ENCODE measurements around the gene ADD1.

The ADD1 gene

GRCh38 chr4:2834001-2834921 is 9.4 kb upstream of the ADD1 start:
- DNase-seq (ENCODE audit: low spot score), result no peak

GRCh38 chr4:2835978-2836377 is 7.7 kb upstream of the ADD1 start:
- DNase-seq (ENCODE audit: low spot score), result no peak

DNA sequence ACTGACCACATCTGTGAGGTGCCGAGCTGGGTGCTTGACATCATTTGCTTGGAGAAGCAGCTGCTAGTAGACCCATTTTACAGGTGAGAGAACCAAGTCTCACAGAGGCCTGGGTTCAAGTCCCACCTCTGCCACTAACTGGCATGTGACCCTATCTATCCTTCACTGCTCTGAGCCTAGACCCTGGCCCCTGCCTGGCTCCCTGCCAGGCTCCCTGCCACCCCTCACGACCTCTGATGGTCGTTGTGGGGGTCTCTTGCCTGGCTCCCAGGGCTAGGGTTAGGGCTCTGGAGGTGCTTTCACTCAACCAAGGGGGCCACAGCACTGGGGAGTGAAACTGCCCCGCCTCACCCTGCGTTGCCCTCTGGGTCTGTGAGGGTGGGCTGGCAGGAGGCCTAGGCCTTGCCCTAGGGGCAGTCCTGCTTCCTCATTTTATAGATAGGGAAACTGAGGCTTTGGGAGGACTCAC is 7.2 kb upstream of the ADD1 start:
- DNase-seq (ENCODE audit: low spot score), result no peak

DNA sequence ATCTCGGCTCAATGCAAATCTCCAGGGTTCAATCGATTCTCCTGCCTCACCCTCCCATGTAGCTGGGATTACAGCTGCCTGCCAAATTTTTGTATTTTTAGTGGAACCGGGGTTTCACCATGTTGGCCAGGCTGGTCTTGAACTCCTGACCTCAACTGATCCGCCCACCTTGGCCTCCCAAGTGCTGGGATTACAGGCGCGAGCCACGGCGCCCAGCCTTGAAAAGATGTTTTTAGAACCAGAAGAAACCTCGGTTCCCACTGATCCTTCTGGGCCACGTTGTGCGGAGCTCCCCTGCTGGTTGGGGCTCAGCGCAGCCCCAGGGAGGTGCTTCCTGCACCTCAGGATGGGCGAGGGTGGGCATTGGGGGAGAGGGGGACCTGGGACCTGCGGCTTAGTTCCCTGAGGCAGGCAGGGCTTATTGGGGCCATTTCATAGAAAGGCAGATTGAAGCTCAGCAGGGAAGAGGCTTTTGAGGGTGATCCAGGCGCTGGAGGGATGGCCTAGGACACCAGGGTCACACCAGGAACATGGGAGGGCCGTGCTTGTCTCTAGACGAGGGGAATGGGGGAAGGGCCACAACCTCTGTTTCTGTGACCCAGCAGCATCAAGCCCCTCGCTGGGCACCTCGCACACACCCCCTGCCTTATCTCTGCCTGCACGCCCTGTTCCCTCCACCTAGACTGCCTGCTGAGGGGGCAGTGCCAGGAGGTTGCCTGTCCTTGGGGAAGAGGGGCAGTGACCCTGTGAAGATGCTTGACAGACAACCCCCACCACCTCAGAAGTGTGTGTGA is 6.3 kb upstream of the ADD1 start:
- DNase-seq (ENCODE audit: low spot score), result no peak

DNA sequence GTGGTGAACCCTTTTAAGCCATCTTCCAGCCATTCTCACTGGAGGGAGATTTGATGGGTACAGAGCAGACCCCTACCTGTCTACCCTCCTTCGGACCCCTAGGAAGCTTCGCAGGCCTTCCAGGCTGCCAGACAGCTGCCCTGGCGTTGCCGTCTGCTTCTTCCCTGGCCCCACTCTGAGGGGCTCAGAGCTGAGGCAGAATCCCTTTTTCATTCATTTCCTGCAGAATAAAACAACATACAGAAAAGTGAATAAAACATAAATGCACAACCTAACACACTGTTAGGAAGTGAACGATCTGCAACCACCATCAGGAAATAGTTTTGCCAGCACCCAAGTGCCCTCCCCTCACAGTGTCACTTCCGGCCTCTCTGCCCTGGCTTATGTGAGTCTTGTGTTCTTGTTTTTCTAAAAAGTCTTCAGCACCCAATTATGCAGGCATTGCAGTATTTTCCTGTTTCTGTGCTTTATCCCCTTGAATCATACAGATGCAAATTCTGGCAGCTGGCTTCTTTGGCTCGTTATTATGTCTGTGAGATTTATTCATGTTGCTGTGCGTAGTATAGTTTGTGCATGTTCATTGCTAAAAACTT is 5.6 kb upstream of the ADD1 start:
- DNase-seq (ENCODE audit: low spot score), result peak; percentile 38

DNA sequence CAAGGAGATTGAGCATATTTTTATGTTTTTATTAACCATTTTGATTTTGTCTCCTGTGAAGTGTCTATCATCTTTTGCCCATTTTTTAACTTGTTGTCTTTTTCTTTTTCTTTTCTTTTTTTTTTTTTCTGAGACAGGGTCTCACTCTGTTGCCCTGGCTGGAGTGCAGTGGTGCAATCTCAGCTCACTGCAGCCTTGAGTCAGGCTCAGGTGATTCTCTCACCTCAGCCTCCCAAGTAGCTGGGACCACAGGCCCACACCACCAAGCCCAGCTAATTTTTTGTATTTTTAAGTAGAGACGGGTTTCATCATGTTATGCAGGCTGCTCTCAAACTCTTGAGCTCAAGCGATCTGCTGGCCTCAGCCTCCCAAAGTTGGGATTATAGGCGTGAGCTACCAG is 4.6 kb upstream of the ADD1 start:
- no peak for DNase-seq (ENCODE audit: low spot score)

- DNase-seq (ENCODE audit: low spot score), result no peak
These were observed 869 bp upstream of the ADD1 start for GRCh38 chr4:2842687-2843262.

- peak; percentile 37 for DNase-seq (ENCODE audit: low spot score)
These were observed 419 bp downstream of the ADD1 start for GRCh38 chr4:2843941-2844584.

- no peak for DNase-seq (ENCODE audit: low spot score)
These were observed 2.5 kb downstream of the ADD1 start for GRCh38 chr4:2846172-2846571.

DNA sequence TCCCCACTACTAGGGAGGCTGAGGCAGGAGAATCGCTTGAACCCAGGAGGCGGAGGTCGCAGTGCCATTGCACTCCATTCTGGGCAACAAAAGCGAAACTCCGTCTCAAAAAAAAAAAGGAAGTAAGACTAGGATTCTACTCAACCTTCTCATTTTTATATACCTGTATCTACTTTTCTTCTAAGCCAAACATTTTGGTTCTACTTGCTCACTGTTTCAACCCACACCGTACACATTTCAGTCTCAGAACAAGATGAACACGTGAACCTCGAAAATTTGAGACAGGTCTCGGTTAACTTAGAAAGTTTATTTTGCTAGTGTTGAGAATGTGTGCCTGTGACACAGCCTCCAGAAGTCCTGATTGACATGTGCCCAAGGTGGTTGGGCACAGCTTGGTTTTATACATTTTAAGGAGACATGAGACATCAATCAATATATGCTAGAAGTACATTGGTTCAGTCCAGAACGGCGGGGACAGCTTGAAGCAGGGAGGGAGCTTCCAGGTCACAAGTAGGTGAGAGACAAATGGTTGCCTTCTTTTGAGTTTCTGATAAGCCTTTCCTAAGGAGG is 3.7 kb downstream of the ADD1 start:
- DNase-seq (ENCODE audit: low spot score), result no peak

DNA sequence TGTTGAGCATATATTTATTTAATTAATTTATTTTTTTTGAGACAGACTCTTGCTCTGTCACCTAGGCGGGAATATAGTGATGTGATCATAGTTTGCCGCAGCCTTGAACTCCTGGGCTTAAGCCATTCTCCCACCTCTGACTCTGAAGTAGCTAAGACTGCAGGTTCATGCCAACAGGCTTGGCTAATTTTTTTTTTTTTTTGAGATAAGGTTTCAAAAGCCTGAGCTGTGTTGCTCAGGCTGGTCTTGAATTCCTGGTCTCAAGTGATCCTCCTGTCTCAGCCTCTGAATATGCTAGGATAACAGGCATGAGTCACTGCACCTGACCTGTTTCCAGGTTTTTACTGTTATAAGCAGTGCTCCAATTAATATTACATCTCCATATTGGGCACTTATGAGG is 4.8 kb downstream of the ADD1 start:
- peak; percentile 60 for DNase-seq (ENCODE audit: low spot score)

DNA sequence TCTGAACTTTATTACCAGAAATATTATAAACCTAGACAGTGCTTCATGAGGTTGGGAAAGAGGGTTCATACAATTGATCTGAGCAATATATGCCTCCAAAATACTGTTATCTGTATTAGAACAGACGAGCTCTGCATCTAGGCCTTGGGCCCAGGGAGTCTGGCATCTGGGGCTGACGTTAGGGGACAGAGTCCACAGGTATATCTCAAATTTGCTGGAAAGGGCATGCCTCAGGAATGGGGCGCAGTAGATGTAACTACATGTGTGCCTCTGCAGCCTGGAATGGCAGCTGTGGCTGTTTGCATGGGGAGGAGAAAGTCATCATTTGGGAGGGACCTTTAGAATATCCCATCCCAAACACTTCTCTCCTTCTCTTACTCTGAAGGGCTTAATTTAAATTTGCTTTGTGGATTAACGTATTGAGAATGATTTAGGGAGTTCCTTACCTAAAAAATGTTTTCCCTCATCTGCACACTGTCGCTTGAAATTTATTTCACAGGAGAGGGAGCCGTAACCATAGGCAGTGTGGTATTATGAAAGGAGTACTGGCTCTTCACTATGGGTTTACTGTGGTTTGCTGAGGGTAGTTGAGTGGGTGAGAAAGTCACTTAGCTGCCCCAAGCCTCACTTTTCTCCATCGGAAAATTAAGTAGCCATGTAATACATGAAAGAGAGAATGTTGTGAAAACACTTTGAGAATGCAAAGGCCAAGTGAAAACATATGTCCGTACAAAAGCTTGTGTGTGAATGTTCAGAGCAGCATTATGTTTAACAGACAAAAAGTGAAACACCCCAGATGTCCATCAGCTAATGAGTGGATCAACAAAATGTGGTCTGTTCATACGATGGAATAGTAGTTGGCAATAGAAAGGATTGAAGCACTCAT is 5.9 kb downstream of the ADD1 start:
- peak; percentile 38 for DNase-seq (ENCODE audit: low spot score)

- DNase-seq (ENCODE audit: low spot score), result no peak
These were observed 7.5 kb downstream of the ADD1 start for GRCh38 chr4:2850966-2851798.

DNA sequence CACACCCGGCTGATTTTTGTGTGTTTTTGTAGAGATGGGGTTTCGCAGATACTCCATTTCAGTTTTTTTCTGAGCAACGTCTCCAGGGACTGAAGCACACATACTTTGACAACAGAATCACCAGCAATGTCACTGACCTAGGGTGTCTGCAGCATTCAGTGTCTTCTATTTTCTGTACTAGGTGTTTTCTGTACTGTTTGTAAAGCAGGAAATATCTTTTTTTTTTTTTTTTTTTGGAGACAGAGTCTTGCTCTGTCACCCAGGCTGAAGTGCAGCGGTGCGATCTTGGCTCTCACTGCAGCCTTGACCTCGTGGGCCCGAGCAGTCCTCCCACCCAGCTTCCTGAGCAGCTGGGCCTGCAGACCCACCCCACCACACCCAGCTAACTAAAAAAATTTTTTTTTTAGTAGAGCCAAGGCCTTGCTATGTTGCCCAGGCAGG is 8.9 kb downstream of the ADD1 start:
- peak; percentile 39 for DNase-seq (ENCODE audit: low spot score)

- no peak for DNase-seq (ENCODE audit: low spot score)
These were observed 11.9 kb downstream of the ADD1 start for GRCh38 chr4:2855584-2855983.

- no peak for DNase-seq (ENCODE audit: low spot score)
These were observed 12.6 kb downstream of the ADD1 start for GRCh38 chr4:2856266-2856665.

GRCh38 chr4:2857349-2857927 is 13.8 kb downstream of the ADD1 start:
- no peak for DNase-seq (ENCODE audit: low spot score)

GRCh38 chr4:2858451-2859217 is 15.0 kb downstream of the ADD1 start:
- peak; percentile 52 for DNase-seq (ENCODE audit: low spot score)

Data from hematopoietic multipotent progenitor cell treated with erythropoietin and hydrocortisone succinate and interleukin-3 and kit ligand, for 15 days (in vitro differentiated cells).